HG03521 (cell line): ENCODE measurements around the gene STK24.

ENCODE experiments used
- ATAC-seq: cut with Tn5 transposase; IDR thresholded peaks from one replicate; pipeline ENCODE4 v1.9.1; 2021; ENCODE audit warnings: mild to moderate bottlenecking, moderate library complexity; ENCODE audit not compliant: unreplicated experiment

The STK24 gene

GRCh38 chr13:98493042-98493712 lies 83.7 kb downstream of the STK24 start:
- no peak for ATAC-seq

- ATAC-seq: no peak
These were observed 84.4 kb downstream of the STK24 start for GRCh38 chr13:98492335-98493041.

GRCh38 chr13:98490866-98491265 lies 86.0 kb downstream of the STK24 start:
- ATAC-seq: no peak

GRCh38 chr13:98490195-98490836 lies 86.6 kb downstream of the STK24 start:
- no peak for ATAC-seq

- no peak for ATAC-seq
These were observed 87.3 kb downstream of the STK24 start for GRCh38 chr13:98489446-98490194.

GRCh38 chr13:98488736-98489135 lies 88.2 kb downstream of the STK24 start:
- peak; percentile 66 for ATAC-seq

GRCh38 chr13:98487522-98487921 lies 89.4 kb downstream of the STK24 start:
- ATAC-seq: no peak

GRCh38 chr13:98487016-98487415 lies 89.9 kb downstream of the STK24 start:
- ATAC-seq: no peak

GRCh38 chr13:98486412-98486811 lies 90.5 kb downstream of the STK24 start:
- ATAC-seq: no peak

- no peak for ATAC-seq
These were observed 91.3 kb downstream of the STK24 start for GRCh38 chr13:98485561-98485960.

GRCh38 chr13:98484289-98485219 lies 92.4 kb downstream of the STK24 start:
- no peak for ATAC-seq

GRCh38 chr13:98483601-98484288 lies 93.2 kb downstream of the STK24 start:
- no peak for ATAC-seq

- no peak for ATAC-seq
These were observed 94.1 kb downstream of the STK24 start for GRCh38 chr13:98482476-98483444.

- ATAC-seq: no peak
These were observed 95.7 kb downstream of the STK24 start for GRCh38 chr13:98480915-98481877.

GRCh38 chr13:98479496-98480003 lies 97.4 kb downstream of the STK24 start:
- no peak for ATAC-seq

GRCh38 chr13:98478189-98479129 lies 98.4 kb downstream of the STK24 start:
- no peak for ATAC-seq
